ENCODE measurements around the gene RBM38. TPM values are rescaled to one million over a fixed set of nuclear protein-coding genes. Genes with fewer than 3 reads are reported as not detected.
A peak's percentile ranks its signal among the peaks of the same experiment; 100 is the strongest.
"Not testable (repeated sequence)": the region's sequence is repeated elsewhere in the genome, so short reads cannot be mapped to it uniquely, and the experiment has no call there.

The RBM38 gene
- total RNA-seq, 4 donors from 2014 or later, result 9.6 to 15.5 (median 12.8) TPM

DNA sequence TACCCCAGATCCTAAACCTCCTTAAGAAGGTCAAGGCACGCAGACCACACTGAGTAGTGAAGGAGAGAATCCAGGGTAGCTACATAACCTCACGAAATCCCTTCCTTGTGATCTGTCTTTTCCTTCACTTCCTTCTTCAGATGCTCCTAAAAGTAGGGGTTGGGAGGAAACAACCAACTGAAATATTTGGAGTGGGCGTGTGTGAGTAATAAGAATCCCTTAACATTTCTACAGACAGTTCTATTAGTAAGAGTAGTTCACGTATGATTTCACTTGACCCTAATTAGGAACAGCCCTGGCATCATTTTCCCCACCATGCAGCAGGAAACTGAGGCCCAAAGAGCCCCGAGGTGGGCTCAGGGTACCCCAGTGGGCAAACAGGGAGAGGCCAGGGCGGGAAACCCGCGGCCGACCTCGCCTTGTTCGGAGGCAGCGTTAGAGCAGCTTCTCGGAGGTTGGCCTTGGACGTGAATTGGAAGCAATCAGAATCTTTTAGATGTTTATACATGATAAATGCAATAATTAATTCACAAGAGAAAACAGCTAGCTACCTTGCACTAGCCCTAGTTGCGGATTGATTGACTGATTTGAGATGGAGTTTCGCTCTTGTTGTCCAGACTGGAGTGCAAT is 41.0 kb upstream of the RBM38 start:
- no peak for TF ChIP-seq CTCF (IDR thresholded peaks at IDR 0.05)
- TF ChIP-seq POLR2A (IDR thresholded peaks at IDR 0.05), result no peak
- Histone ChIP-seq H3K4me3 (no peak overlapping the region), H3K27ac (no peak overlapping the region), H3K36me3 (peaks cover 0 to 7% (median 0%) of the 10 kb centered on the region in 3 donors), H3K27me3 (no peaks in the 10 kb centered on the region), H3K9me3 (no peaks in the 10 kb centered on the region), H3K4me1 (peaks cover 0 to 13% (median 7%) of the 10 kb centered on the region in 4 donors)
- no peak for DNase-seq

GRCh38 chr20:57350726-57351041 is 40.5 kb upstream of the RBM38 start:
- H3K9me3 ChIP-seq, DNase-seq, H3K36me3 ChIP-seq, H3K27me3 ChIP-seq: not testable (repeated sequence)
- Histone ChIP-seq H3K4me3 (peak overlapping the region; percentile 84 to 98 (median 87)), H3K27ac (peak overlapping the region; percentile 81 to 89 (median 84)), H3K4me1 (peaks cover 0 to 13% (median 7%) of the 10 kb centered on the region in 4 donors)

- Histone ChIP-seq H3K4me3 (peak within 1 kb of the TSS; percentile 84 to 98 (median 87)), H3K27me3 (no peaks in the 10 kb centered on the region), H3K4me1 (peaks cover 0 to 13% (median 7%) of the 10 kb centered on the region in 4 donors), H3K36me3 (peaks cover 0 to 7% (median 0%) of the 10 kb centered on the region in 3 donors), H3K9me3 (no peaks in the 10 kb centered on the region), H3K27ac (peak within 1 kb of the TSS; percentile 81 to 89 (median 84))
- TF ChIP-seq CTCF (IDR thresholded peaks at IDR 0.05) (no peak), POLR2A (IDR thresholded peaks at IDR 0.05) (peak in 1 of 2 donors; percentile 23)
- peak; percentile 84 to 96 (median 91) for DNase-seq
Observed at GRCh38 chr20:57351042-57351783, 40.0 kb upstream of the RBM38 start, which contains the start of gene RAE1. RAE1 (plus strand) TSS chr20:57351255; CDS start chr20:57354039, 2,784 bp downstream.

DNA sequence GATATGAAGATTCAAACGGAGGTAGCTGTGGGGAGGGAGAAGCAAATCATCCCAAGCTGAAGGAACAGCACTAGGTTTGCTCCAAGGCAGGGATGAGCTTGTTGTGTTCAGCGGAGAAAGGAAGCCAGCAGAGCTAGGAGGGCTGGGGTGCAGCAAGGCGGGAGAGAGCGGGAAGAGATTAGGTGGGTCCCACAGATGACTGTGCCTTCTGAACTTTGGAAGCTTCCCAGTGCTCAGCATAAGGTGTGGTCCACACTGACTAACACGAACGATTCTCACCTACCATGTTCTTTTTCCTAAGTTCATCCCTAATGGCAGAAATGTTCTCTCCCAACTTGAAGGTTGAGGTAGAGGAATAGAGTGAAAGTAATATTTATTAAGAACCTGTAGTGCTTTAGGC is 38.9 kb upstream of the RBM38 start:
- H3K4me3 ChIP-seq, result peak overlapping the region in 2 of 4 donors; percentile 87 to 98
- peaks cover 0 to 7% (median 0%) of the 10 kb centered on the region in 3 donors for H3K36me3 ChIP-seq
- no peak overlapping the region for H3K27ac ChIP-seq
- H3K27me3 ChIP-seq, result no peaks in the 10 kb centered on the region
- no peaks in the 10 kb centered on the region for H3K9me3 ChIP-seq
- DNase-seq, result no peak
- peaks cover 0 to 13% (median 7%) of the 10 kb centered on the region in 4 donors for H3K4me1 ChIP-seq
- TF ChIP-seq POLR2A (IDR thresholded peaks at IDR 0.05), result no peak
- TF ChIP-seq CTCF (IDR thresholded peaks at IDR 0.05), result no peak

DNA sequence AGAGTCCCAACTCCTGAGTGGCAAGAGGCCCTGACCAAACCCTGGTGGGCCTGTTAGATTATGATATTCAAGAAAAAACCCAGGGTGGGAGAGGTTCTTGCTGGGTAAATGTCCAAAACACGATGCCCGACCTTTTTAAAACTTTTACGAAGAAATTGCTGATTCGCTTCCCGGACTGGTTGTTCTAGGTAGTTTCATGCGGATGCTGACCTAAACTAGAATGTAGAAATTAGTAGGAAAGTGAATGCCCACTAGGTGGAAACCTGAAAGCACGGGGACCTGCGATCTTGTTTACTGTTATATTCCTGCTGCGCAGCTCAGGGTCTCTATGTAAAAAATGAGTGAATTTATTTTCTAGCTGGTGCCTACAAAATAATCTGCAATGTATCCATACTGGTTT is 37.8 kb upstream of the RBM38 start:
- no peak for TF ChIP-seq CTCF (IDR thresholded peaks at IDR 0.05)
- TF ChIP-seq POLR2A (IDR thresholded peaks at IDR 0.05), result no peak
- Histone ChIP-seq H3K4me1 (peaks cover 0 to 13% (median 7%) of the 10 kb centered on the region in 4 donors), H3K36me3 (peaks cover 0 to 7% (median 0%) of the 10 kb centered on the region in 3 donors), H3K27ac (no peak overlapping the region), H3K27me3 (no peaks in the 10 kb centered on the region), H3K9me3 (no peaks in the 10 kb centered on the region), H3K4me3 (no peak overlapping the region)
- DNase-seq, result no peak

- Histone ChIP-seq H3K4me1 (no peaks in the 10 kb centered on the region), H3K36me3 (peaks cover 0 to 52% (median 0%) of the 10 kb centered on the region in 3 donors), H3K27me3 (no peaks in the 10 kb centered on the region), H3K27ac (no peak overlapping the region), H3K9me3 (no peaks in the 10 kb centered on the region), H3K4me3 (no peak overlapping the region)
- no peak for DNase-seq
- TF ChIP-seq POLR2A (IDR thresholded peaks at IDR 0.05) (no peak), CTCF (IDR thresholded peaks at IDR 0.05) (no peak)
Observed at GRCh38 chr20:57361517-57361916, 29.7 kb upstream of the RBM38 start.

All from Peyer's patch (tissue), 4 donors.